ENCODE data around the gene LRP1.

LRP1 gene

DNA sequence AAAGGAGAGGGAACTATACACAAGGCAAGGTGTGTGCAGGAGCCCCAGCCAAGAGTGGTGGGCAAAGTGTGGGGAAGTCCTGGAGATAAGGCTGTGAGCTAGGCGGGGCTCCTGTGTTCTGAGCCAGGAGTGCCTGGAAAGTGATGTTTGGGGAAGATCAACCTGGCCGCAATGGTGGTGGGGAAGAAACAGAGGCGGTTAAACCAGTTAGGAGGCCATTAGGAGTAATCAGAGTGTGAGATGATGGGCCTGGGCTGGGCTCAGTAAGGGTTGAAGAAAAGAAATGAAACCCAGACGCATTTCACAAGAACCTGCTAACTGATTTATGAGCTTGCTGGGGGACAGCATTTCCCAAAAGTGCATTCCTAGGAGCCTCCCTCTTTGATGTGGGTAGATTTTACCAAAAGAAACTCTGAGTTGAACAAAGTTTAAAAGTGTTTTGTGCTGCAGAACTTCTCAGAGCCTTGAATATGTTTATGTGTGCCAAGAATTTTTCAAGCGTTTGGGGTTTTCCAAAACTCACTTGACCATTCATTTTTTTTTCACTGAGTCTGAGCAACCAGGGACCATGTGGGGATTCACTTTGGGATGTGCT, 53.4 kb downstream of the LRP1 start:
- Histone ChIP-seq H3K9me2 (replicated peaks; ENCODE audit: control insufficient read depth, low read length) (no peaks in the 10 kb centered on the region), H3K27ac (ENCODE audit: low read depth, low read length) (no peak overlapping the region), H3K79me2 (ENCODE audit: control insufficient read depth, low read length) (no peaks in the 10 kb centered on the region), H4K20me1 (ENCODE audit: control insufficient read depth, insufficient read depth, low read depth, low read length) (no peaks in the 10 kb centered on the region), H3K4me1 (ENCODE audit: control insufficient read depth, low read length) (peaks cover 15% of the 10 kb centered on the region), H3F3A (ENCODE audit: control insufficient read depth, insufficient read depth) (0 out of 2 replicates have a peak, but pooled peaks cover 1% of the 10 kb centered on the region), H3K4me3 (ENCODE audit: low read length) (no peak overlapping the region), H3K36me3 (ENCODE audit: control insufficient read depth, low read length) (no peaks in the 10 kb centered on the region), H3K9me3 (ENCODE audit: control insufficient read depth, insufficient read depth, low read length) (no peaks in the 10 kb centered on the region), H3K27me3 (ENCODE audit: control insufficient read depth, low read length) (peaks cover 4% of the 10 kb centered on the region; the same call in 1 of the 2 replicates), H3K4me2 (ENCODE audit: low read length) (no peak overlapping the region)
- TF ChIP-seq EZH2phosphoT487 (IDR thresholded peaks at IDR 0.05; ENCODE audit: borderline replicate concordance, low read length) = no peak
- TF ChIP-seq, protein P1, sequence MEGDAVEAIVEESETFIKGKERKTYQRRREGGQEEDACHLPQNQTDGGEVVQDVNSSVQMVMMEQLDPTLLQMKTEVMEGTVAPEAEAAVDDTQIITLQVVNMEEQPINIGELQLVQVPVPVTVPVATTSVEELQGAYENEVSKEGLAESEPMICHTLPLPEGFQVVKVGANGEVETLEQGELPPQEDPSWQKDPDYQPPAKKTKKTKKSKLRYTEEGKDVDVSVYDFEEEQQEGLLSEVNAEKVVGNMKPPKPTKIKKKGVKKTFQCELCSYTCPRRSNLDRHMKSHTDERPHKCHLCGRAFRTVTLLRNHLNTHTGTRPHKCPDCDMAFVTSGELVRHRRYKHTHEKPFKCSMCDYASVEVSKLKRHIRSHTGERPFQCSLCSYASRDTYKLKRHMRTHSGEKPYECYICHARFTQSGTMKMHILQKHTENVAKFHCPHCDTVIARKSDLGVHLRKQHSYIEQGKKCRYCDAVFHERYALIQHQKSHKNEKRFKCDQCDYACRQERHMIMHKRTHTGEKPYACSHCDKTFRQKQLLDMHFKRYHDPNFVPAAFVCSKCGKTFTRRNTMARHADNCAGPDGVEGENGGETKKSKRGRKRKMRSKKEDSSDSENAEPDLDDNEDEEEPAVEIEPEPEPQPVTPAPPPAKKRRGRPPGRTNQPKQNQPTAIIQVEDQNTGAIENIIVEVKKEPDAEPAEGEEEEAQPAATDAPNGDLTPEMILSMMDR (IDR thresholded peaks at IDR 0.05; ENCODE audit: low read depth, low read length, poor library complexity, severe bottlenecking) = no peak

DNA sequence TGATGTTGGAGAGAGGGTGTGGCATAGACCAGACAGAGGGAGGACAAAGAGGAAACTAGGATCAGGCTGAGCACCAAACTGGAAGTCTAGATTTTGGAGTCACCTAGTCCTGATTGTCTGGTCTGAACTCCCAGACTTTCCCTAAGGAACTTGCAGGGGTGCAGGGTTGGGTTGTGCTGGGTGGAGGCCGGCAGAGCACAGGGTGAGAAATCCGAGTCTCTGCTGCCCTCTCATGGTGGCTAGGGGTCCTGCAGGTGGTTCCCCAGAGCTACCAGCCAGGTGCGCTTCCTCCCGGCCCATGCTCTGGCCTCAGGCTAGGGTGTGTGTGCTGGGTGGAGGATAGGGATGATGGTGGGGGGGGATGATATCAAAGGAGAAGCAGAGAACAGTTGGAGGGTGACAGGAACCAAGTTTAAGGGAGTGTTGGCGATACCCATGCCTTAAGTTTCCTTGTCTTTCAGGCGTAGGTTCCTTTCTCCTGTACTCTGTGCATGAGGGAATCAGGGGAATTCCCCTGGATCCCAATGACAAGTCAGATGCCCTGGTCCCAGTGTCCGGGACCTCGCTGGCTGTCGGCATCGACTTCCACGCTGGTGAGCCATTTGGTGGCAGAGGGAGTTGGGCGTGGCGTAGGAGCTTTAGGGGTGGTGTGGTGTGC, 54.8 kb downstream of the LRP1 start:
- H3K9me3 ChIP-seq (ENCODE audit: control insufficient read depth, insufficient read depth, low read length) = no peaks in the 10 kb centered on the region
- H3K27ac ChIP-seq (ENCODE audit: low read depth, low read length) = no peak overlapping the region
- H4K20me1 ChIP-seq (ENCODE audit: control insufficient read depth, insufficient read depth, low read depth, low read length) = no peaks in the 10 kb centered on the region
- no peak overlapping the region for H3K4me2 ChIP-seq (ENCODE audit: low read length)
- H3K27me3 ChIP-seq (ENCODE audit: control insufficient read depth, low read length) = peaks cover 4% of the 10 kb centered on the region; the same call in 1 of the 2 replicates
- no peaks in the 10 kb centered on the region for H3K9me2 ChIP-seq (replicated peaks; ENCODE audit: control insufficient read depth, low read length)
- no peak overlapping the region for H3K4me3 ChIP-seq (ENCODE audit: low read length)
- TF ChIP-seq, protein P1 (IDR thresholded peaks at IDR 0.05; ENCODE audit: low read depth, low read length, poor library complexity, severe bottlenecking) = peak; percentile 98
- no peak for TF ChIP-seq EZH2phosphoT487 (IDR thresholded peaks at IDR 0.05; ENCODE audit: borderline replicate concordance, low read length)
- H3K4me1 ChIP-seq (ENCODE audit: control insufficient read depth, low read length) = peaks cover 6% of the 10 kb centered on the region
- no peaks in the 10 kb centered on the region for H3K79me2 ChIP-seq (ENCODE audit: control insufficient read depth, low read length)
- H3F3A ChIP-seq (ENCODE audit: control insufficient read depth, insufficient read depth) = no peaks in the 10 kb centered on the region
- H3K36me3 ChIP-seq (ENCODE audit: control insufficient read depth, low read length) = no peaks in the 10 kb centered on the region

DNA sequence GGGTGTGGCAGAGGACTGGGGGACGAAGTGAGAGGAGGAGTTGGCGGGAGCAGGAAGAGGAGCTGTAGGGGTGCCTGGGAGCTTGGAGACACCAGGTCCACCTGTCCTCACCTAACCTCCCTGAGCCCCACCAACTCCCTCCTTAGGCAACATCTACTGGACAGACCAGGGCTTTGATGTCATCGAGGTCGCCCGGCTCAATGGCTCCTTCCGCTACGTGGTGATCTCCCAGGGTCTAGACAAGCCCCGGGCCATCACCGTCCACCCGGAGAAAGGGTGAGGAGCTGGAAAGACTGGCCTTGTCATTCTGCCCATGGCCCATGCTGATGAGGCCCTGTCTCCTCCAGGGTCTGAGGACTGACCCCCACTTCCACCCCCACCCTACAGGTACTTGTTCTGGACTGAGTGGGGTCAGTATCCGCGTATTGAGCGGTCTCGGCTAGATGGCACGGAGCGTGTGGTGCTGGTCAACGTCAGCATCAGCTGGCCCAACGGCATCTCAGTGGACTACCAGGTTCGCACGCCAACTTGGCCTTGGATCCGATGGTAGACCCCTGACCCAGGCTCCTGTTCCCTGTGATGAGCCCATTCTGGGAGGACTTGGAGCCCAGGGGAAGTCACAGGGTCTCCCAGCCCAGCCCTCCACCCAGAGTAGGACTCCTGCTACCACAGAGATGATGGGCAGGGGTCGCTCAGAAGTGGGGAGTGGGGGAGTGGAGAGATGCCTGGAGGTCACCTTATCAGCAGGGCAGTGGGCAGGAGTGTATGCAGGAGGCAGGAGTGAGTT, 55.8 kb downstream of the LRP1 start:
- Histone ChIP-seq H3K4me3 (ENCODE audit: low read length) (no peak overlapping the region), H3F3A (ENCODE audit: control insufficient read depth, insufficient read depth) (no peaks in the 10 kb centered on the region), H3K4me1 (ENCODE audit: control insufficient read depth, low read length) (peaks cover 2% of the 10 kb centered on the region; the same call in 1 of the 2 replicates), H3K9me2 (replicated peaks; ENCODE audit: control insufficient read depth, low read length) (no peaks in the 10 kb centered on the region), H4K20me1 (ENCODE audit: control insufficient read depth, insufficient read depth, low read depth, low read length) (no peaks in the 10 kb centered on the region), H3K27ac (ENCODE audit: low read depth, low read length) (no peak overlapping the region), H3K79me2 (ENCODE audit: control insufficient read depth, low read length) (no peaks in the 10 kb centered on the region), H3K27me3 (ENCODE audit: control insufficient read depth, low read length) (peaks cover 4% of the 10 kb centered on the region; the same call in 1 of the 2 replicates), H3K9me3 (ENCODE audit: control insufficient read depth, insufficient read depth, low read length) (no peaks in the 10 kb centered on the region), H3K4me2 (ENCODE audit: low read length) (no peak overlapping the region), H3K36me3 (ENCODE audit: control insufficient read depth, low read length) (no peaks in the 10 kb centered on the region)
- TF ChIP-seq, protein P1 (IDR thresholded peaks at IDR 0.05; ENCODE audit: low read depth, low read length, poor library complexity, severe bottlenecking) = no peak
- no peak for TF ChIP-seq EZH2phosphoT487 (IDR thresholded peaks at IDR 0.05; ENCODE audit: borderline replicate concordance, low read length)

Data from DOHH2 (cell line).